ACHN (cell line): ENCODE results near the gene TSPAN5.

Experiments
- DNase-seq: peaks from one replicate; pipeline ENCODE4 v3.0.0-alpha.2; 2015
- in situ Hi-C: cut with HindIII; loops from 2 replicates; pipeline ENCODE4 v1.10.0; 2017; ENCODE audit warnings: low sequenced_read_pairs, low pct_ligation_motif_present, low pct_unique_long_range_greater_than_20kb

Gene TSPAN5

DNA sequence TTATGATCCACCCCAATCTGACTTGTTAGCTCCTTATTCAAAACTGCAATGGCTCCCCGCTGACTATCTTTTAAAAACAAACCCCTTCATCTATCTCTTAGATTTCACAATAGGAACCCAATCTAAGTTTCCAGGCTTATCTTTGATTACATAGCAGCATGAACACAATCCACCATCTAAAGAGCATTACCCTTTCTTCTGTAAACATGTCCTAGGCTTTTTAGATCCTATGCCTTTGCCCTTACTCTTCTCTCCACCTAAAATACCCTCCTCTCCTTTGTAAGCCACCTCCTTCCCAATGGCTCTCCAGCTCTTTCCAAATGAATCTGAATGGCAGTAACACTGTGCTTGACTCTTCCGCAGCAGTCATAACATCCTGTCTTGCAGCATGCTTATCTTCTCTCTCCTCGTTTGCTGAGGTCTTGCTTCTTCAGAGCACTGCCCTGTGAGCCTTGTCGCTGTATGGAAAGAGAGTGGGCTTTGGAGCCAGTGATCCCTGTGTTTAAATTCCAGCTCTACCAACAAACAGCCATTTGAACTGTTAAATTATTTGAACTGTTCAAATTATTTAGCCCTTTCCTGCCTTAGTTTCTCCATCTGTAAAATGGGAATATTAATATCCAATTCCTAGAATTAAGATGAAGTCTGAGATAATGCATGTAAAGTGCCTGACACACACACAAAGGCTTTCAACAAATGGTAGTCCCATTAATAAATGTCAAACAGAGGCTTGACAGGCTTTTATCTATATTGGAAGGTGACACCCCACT is 16.2 kb upstream of the TSPAN5 start:
- in situ Hi-C loops, result no loop called here
- no peak for DNase-seq

DNA sequence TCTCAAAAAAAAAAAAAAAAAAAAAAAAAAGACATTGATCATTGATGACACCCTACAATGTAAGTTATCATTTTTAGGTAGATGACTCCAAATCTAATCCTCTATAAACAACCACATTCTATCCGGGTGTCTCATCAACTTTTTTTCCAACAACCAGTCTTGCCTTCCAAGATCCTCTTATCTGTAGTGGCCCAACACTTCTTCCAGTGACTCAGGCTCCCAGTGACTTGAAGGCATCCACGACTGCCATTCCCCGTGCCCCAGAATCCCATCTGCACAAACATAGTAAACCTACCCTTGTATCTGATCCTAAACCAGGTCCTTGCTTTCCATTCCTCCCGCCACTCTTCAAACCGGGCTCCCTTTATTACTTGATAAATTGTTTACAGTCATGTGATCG is 15.6 kb upstream of the TSPAN5 start:
- no peak for DNase-seq
- in situ Hi-C loops, result no loop called here

DNA sequence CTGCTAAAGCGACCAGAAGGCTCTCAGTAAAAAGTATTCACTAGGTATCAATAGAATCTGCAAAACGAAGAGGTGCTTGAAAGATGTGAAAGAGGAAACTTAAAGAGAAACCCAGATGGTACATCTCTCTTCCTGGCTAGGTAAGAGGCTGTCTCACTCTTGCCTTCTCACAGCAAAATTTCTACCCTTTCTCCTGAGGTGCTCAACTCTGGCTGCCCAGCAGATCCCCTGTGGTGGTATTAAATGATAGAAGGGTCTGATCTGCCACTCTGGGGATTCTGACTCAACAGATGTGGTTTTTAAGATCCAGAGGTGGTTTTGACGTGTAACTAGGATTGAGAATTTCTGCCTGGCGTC is 14.9 kb upstream of the TSPAN5 start:
- in situ Hi-C loops, result no loop called here
- DNase-seq, result no peak

DNA sequence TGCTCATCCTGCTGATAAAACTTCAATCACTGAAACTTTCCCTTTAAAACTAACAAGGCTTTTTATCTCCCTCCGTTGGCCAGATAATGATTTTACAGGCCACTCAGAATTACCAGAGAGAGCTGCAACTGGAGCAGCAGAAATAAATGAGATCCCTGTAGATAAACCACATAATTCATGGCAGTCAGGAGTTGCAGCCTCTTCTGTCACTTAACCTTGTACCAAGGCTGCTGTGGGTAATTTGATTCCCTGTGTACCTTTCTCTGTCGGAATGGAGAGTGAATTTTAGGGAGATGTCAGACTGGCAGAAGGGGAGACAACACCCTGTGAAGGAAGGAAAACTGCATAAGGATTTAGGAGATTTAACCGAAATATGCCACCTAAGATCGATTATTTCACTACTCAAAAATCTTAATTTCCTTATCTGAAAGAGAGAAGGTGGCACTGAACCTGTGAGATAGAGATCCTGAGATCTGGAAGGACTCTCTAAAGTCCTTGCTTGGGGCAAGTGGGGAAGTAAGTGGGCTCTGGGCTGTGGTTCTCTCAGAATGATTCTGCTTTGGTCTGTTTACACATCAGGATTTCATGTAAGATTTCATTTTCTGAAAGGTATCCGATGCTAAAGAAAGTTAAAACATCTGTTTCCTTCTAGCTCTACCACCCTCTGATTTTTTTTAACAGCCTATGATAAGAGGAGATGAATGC is 14.3 kb upstream of the TSPAN5 start:
- in situ Hi-C loops, result no loop called here

DNA sequence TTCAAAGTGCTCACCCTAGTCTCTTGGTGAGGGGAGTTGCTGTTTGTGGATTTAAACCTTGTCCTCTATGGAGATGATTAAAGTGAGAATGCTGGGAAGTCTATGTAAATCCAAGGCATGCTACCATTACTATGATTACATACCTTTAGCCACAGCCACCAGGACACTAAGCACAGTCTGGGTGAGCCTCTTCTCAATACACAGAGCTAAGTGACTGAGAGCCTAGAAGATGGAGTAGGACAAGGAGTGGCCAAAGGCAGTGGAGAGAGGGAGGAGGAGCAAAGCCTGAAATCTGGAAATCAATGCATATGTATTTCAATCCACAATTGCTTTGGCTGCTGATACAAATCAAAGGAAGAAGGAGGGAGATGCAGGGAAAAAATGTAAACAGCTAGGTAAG is 12.7 kb upstream of the TSPAN5 start:
- DNase-seq, result no peak
- in situ Hi-C loops, result no loop called here

More for the DNA sequence above, 14.3 kb upstream of the TSPAN5 start:
- DNase-seq, result no peak

DNA sequence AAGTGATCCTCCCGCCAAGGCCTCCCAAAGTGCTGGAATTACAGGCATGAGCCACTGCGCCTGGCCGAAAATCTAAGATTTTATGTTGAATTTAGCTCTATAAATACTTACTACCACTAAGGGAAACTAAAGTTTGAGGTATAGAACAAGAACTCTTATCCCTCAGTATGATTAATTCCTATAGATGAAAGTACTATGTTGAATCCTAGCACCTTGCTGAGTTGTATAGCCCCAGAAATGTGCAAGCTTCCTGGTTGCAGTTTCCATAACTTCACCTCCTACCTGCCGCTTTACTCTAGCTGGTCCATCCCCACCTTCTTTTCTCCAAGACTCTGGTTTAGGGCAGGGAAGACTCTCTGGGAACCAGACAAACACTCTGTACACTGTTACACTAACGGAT is 11.8 kb upstream of the TSPAN5 start:
- in situ Hi-C loops, result no loop called here
- no peak for DNase-seq

DNA sequence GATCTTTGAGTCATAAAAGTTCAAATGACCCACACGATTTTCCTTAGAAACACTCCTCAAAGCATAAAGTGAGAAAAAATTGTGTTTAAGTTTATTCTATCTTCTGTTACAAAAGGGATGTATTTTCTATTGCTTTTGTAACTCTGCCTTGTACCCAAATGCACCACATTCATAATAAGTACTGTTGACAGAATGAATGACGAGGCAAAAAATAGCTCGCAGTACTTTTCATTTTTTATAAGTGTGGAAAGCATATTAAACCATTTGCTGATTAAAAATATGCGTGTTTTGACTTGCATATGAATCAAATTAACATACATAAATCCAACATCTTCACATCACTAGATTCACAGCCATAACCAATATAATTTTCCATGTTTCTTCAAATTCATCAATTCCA is 11.2 kb upstream of the TSPAN5 start:
- DNase-seq, result no peak
- in situ Hi-C loops, result no loop called here

DNA sequence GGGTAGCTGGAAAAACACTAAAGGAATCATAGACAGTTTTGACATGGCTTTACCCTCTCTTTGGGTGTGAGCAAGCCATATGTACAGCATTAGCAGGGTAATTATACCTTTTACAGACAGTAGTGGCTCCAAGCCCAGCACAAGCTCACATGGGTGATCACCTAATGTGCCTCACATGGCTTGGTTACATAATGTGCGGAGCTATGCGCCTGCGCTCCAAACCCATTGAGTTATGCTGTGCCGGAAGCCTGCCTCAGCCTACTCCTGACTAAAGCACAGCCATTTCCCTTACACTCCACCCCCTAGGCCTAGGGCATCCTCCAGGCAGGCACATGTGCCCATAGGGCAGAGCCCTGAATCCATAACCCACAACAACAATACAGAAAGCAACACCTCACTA is 6.5 kb upstream of the TSPAN5 start:
- DNase-seq, result peak; percentile 8
- in situ Hi-C loops, result no loop called here

DNA sequence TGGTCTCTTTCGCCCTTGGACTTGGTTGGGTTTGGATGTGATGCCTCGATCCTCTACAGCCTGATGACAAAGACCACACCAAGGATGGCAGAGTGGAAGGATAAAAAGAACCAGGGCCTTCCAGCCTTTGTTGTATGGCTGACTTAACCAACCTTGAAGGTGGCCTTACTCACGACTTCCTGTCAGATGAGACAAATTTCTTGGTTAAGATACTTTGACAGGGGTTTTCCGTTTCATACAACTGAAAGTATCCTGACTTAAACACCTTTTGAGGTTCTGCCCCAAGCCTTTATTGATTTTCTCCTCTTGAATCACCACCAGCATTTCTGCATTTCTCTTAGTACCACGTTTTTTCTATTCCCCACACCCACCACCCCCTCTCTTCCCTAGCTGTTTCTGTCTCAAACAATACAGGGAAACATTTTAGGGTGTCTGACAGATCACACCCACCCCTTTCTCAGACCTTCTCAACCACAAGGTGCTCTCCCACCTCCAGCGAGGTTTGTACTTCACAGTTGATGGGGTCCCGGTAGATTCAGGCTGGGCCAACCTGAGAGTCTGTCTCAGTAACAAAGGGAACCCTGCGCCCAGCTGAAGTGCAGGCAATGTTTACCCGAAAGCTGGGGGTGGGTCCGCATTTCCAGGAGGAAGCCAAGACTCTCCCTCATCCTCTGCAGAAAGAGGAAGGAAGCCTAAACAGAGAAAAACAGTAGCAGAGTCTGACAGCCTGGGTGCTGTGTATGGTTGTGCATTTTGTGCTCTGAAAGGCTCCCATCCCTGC is 5.0 kb upstream of the TSPAN5 start:
- in situ Hi-C loops, result no loop called here
- no peak for DNase-seq

DNA sequence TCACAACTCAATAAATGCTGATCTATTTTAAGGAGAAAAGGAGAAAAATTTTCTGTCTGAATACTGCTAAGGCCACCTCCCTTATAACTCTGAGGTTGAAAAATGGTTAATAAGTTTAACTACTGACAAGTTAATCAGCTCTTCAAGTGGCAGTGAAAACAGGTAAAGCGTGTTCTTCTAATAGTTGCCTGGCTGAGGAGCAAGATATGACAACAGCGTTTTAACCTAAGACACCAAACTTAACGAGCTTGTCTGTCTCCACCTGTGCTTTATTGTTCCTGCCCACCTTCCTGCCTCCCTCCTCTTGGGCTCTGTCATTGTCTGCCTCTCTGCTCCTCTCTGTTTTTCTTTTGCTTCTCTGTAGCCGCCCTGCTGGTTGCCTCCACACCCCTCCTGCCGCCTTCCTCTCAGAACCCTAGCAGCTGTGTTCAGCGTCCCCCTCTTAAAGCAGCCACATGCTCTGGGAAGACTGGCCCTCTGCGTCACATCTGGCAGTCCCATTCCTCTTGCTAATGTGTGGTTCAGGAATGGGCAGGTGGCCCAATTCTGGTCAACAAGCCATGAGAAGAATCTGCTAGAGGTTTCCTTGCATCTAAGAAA is 4.3 kb upstream of the TSPAN5 start:
- in situ Hi-C loops, result no loop called here
- no peak for DNase-seq

DNA sequence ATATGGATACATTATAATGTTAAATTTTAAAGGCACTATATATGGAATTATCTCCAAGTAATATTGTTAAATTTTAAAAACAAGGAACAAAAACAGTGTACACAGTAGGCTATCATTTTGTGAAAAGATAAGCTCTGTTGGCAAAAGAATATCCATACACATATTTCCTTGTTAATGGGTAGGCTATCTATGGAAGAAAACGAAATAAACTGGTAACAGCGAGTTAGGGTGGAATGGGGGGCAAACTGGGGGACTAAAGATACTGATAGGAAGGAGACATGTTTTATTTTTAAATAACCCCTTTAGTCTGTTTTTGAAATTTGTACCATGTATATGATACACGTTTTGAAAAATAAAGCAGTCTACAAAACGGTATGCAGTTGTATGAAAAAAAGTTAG is 3.6 kb upstream of the TSPAN5 start:
- in situ Hi-C loops, result no loop called here

DNA sequence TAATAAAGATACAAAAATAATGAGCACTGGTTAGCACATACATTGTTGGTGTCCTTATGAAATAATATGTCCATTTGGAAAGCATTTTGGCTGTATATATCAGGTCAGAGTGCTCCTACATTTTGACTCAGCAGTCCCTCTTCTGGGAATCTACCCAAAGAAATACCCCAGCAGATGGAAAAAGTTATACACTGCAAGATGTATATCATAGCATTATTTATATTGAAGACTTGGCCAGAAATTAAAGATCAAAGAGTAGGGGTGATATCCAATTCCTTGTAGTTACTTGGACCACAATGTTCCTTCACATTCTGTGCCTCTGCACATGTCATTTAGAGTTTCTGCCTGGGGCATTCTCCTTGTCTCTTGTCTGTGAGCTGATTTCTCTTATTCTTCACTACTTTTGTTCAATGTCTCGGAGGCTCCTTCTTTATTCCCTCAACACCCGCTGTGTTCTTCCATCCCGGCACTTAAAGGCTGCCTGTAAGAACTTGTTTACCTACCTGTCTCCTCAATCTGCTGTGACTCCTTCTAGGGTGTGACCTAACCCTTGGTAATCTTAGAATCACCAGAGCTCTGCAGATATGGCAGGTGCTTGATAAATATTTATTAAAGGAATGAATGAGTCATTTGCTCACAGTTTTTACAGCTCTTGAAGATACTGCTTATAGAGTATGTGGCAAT is 3.1 kb upstream of the TSPAN5 start:
- in situ Hi-C loops, result no loop called here
- no peak for DNase-seq

More for the DNA sequence above, 3.6 kb upstream of the TSPAN5 start:
- DNase-seq, result no peak

DNA sequence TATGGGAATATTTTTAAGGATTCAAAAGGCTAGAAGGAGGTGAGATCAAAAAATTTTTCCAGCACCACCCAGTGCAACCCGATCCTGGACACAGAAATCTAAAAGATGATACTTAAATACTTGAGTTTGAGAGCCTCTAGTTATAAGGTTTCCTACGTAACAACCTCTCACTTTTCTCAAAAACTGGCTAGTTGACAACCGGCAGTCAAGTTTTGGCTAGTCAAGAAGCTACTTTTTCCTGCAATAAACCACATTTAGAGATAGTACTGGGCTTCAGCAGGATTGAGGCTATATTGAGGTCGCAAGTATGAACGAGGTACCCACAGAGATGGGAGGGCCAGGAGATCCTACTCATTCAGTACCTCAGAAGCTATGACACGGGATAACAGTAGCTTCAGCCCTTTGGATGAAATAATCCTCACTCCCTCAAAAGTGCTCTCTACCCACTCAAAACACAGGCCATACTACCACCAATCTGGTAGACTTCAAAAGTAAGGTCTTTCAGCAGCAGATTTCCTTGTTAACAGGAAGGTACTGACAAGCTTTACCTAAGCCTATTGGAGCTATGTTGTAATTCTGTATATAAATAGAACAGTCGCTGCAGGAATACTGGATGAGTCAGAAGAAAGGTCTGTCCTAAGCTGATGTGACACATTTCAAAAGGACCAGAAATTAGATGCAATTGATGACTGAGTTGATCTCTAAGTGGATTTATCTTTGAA is 1.5 kb upstream of the TSPAN5 start:
- DNase-seq, result peak; percentile 3
- in situ Hi-C loops, result no loop called here

DNA sequence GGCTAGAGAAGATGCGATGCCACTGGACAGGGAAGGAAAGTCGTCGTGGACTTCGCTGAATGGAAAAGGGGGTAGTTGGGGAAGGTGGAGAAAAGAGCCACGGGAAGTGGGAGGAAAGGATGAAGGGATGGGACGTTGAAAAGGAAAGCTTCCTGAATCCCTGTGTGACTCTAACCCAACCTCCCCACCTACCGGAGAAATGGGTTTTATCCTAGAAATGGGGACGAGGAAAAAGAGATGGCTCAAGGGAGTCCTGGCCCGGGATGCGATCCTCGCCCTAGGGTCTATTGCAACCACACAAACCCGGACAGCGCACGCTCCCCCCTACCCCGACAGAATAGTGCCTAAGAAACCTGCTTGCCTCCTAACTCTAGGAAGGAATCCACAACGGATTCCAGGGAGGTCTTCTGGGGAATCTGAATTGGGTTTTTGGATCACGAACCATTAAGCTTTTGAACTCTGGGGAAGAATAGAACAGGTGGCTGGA is 738 bp upstream of the TSPAN5 start:
- peak; percentile 60 for DNase-seq
- in situ Hi-C loops, result no loop called here

DNA sequence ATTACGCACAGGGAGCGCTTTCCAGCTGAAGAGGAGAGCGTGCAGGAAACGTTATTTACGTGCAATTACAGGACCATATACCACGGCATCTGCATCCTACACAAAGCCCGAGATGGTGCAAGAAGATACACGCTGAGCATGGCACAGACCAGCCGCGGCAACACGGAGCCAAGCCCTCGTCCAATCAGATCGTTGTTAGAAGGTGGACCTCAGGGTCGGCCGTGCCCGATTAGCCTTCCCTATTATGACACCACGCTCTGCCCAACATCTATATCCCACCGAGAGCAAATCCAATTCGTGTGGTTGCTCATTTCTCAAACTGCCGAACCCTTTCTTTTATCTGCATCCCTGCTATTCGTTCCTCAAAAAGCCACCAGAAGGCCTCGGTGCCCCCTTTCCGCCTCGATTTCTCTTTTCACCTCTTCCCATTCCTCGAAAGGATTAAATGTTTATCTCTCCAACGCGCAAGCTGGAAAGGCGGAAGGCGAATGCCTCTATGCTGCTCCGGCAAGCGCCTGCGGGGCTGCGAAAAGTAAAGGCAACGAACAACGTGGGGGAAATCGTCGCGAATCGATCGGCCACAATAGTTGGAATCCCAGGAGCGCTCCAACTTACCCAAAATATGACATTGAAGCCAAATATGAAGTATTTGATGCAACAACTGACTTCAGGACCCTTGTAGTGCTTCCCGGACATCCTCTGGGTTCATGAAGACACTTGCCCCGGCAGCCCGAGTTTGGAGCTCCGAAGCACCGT is 702 bp downstream of the TSPAN5 start:
- peak; percentile 78 for DNase-seq
- in situ Hi-C loops, result no loop called here

DNA sequence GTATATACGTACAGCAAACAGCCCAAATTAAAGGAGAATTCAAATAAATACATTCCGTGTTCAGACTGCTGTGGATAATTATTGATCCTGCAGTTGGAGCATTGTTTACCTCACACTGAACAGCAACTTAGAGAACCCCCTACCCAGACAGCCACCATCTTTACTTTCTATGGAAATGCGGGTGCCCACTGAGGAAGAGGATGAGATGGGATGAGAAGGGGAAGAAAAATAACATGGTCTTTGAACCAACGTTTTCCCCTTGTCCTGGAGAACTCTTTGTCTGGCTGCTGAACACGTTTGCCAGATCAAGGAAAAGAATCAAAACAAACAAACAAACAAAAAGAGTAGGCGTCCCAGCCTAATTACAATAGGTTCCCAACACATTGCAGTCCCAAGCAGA is 1.5 kb downstream of the TSPAN5 start:
- in situ Hi-C loops, result no loop called here
- no peak for DNase-seq

DNA sequence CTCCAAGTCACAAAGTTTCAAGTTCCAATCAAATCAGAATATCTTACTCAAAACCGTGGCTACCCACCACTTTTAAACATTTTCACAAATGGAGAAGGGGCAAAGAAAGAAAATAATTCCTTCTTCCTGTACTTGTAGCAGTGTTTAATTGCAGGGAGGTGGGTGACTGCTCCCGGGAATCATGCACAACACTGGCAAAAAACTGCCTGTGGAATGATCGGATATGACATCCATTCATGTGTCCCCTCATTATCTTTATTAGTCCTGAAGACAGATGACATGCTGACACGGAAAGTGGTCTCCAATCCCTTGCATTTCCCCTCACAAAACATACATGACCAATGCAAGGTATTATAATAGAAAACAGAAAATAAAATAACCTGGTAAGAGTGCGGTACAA is 2.0 kb downstream of the TSPAN5 start:
- in situ Hi-C loops, result no loop called here
- DNase-seq, result no peak
